ENCODE data around the gene GABRB3. TPM values are rescaled to one million over a fixed set of nuclear protein-coding genes. Genes with fewer than 3 reads are reported as not detected.

The GABRB3 gene
- polyA plus RNA-seq, 1 donor from 2014 or later = 78.3 TPM

- H3K9ac ChIP-seq (ENCODE audit: low read length) = no peak overlapping the region
- no peaks in the 10 kb centered on the region for H3F3A ChIP-seq (ENCODE audit: insufficient read depth, low read length, poor library complexity, severe bottlenecking)
- H2AFZ ChIP-seq (ENCODE audit: low read depth, low read length) = no peak overlapping the region
- H3K4me3 ChIP-seq (ENCODE audit: low read length) = no peak overlapping the region
- TF ChIP-seq SMC3 (conservative IDR thresholded peaks at IDR 0.05; ENCODE audit: poor library complexity) = no peak
- TF ChIP-seq TAF1 (IDR thresholded peaks at IDR 0.05; ENCODE audit: low read depth) = no peak
- TF ChIP-seq POLR2AphosphoS5 (IDR thresholded peaks at IDR 0.05) = peak; percentile 38
- peak overlapping the region; percentile 18 for H3K27ac ChIP-seq (ENCODE audit: low read length)
- H3K27me3 ChIP-seq (ENCODE audit: insufficient read depth, low read depth, low read length) = no peaks in the 10 kb centered on the region
- H4K20me1 ChIP-seq (ENCODE audit: insufficient read depth) = no peaks in the 10 kb centered on the region
- H3K9me2 ChIP-seq (ENCODE audit: insufficient read depth, low read length) = no peaks in the 10 kb centered on the region
- H3K36me3 ChIP-seq (ENCODE audit: insufficient read depth, low read length) = peaks cover 19% of the 10 kb centered on the region
- no peaks in the 10 kb centered on the region for H3K79me2 ChIP-seq (replicated peaks; ENCODE audit: insufficient read depth, low read length)
- H3K9me3 ChIP-seq (ENCODE audit: low read length) = no peaks in the 10 kb centered on the region
- no peak overlapping the region for H3K4me2 ChIP-seq (ENCODE audit: low read length)
Measured at GRCh38 chr15:26582840-26583239, 190.0 kb downstream of the GABRB3 start.

- H3K4me3 ChIP-seq (ENCODE audit: low read length) = no peak overlapping the region
- TF ChIP-seq SMC3 (conservative IDR thresholded peaks at IDR 0.05; ENCODE audit: poor library complexity) (no peak), EP300 (conservative IDR thresholded peaks at IDR 0.05; ENCODE audit: poor library complexity, severe bottlenecking) (no peak), TAF1 (IDR thresholded peaks at IDR 0.05; ENCODE audit: low read depth) (no peak), REST (IDR thresholded peaks at IDR 0.05; ENCODE audit: borderline replicate concordance) (no peak), EZH2 (IDR thresholded peaks at IDR 0.05; ENCODE audit: borderline replicate concordance, insufficient read depth, low read length, poor library complexity, severe bottlenecking) (no peak), RAD21 (conservative IDR thresholded peaks at IDR 0.05) (no peak), CTCF (IDR thresholded peaks at IDR 0.05; ENCODE audit: poor library complexity, severe bottlenecking) (no peak), POLR2AphosphoS5 (IDR thresholded peaks at IDR 0.05) (no peak), MXI1 (conservative IDR thresholded peaks at IDR 0.05; ENCODE audit: poor library complexity, severe bottlenecking) (no peak)
- H3K27ac ChIP-seq (ENCODE audit: low read length) = no peak overlapping the region
- H3F3A ChIP-seq (ENCODE audit: insufficient read depth, low read length, poor library complexity, severe bottlenecking) = no peaks in the 10 kb centered on the region
- H3K9me3 ChIP-seq (ENCODE audit: low read length) = no peaks in the 10 kb centered on the region
- H3K79me2 ChIP-seq (replicated peaks; ENCODE audit: insufficient read depth, low read length) = no peaks in the 10 kb centered on the region
- peaks cover 28% of the 10 kb centered on the region for H3K36me3 ChIP-seq (ENCODE audit: insufficient read depth, low read length)
- H3K9ac ChIP-seq (ENCODE audit: low read length) = no peak overlapping the region
- H2AFZ ChIP-seq (ENCODE audit: low read depth, low read length) = no peak overlapping the region
- no peaks in the 10 kb centered on the region for H3K27me3 ChIP-seq (ENCODE audit: insufficient read depth, low read depth, low read length)
- H3K9me2 ChIP-seq (ENCODE audit: insufficient read depth, low read length) = no peaks in the 10 kb centered on the region
- no peak overlapping the region for H3K4me2 ChIP-seq (ENCODE audit: low read length)
- H4K20me1 ChIP-seq (ENCODE audit: insufficient read depth) = no peaks in the 10 kb centered on the region
Measured at GRCh38 chr15:26580943-26581342, 191.9 kb downstream of the GABRB3 start.
